DND-41 (cell line): ENCODE results near the gene RNF13.

Source experiments
- ATAC-seq: fragments of 200-7000 bp; cut with Tn5 transposase; 3 replicates; pipeline ENCODE4 v1.9.1; 2021; ENCODE audit warnings: low read depth; ENCODE audit not compliant: insufficient read depth
- DNase-seq: peaks from one replicate; pipeline ENCODE4 v3.0.0-alpha.2; 2020
- H2AFZ ChIP-seq: 2 replicates; pipeline ENCODE4 v1.6.0; 2012; ENCODE audit warnings: low read depth, low read length
- H3K27ac ChIP-seq: 2 replicates; pipeline ENCODE4 v1.5.1; 2012; ENCODE audit warnings: low read length, inconsistent platforms
- H3K27me3 ChIP-seq: fragments of 200-600 bp; sonication (generic); 2 replicates; pipeline ENCODE4 v1.6.0; 2012; ENCODE audit warnings: low read length, mild to moderate bottlenecking, inconsistent platforms; ENCODE audit not compliant: insufficient read depth, poor library complexity
- H3K36me3 ChIP-seq: 2 replicates; pipeline ENCODE4 v1.5.1; 2012; ENCODE audit warnings: low read length, inconsistent platforms; ENCODE audit not compliant: insufficient read depth
- H3K4me1 ChIP-seq: 2 replicates; pipeline ENCODE4 v1.5.1; 2012; ENCODE audit warnings: mild to moderate bottlenecking, low read length; ENCODE audit not compliant: insufficient read depth
- H3K4me2 ChIP-seq: 2 replicates; pipeline ENCODE4 v1.6.0; 2012; ENCODE audit warnings: mild to moderate bottlenecking, moderate library complexity, low read length, inconsistent platforms; ENCODE audit not compliant: insufficient read depth
- H3K4me3 ChIP-seq, 2 experiments: fragments of 200-600 bp in 1 of 2; shearing (Covaris generic) in 1 of 2; 2 replicates each; pipeline ENCODE4 v1.5.1; 2012 to 2016; ENCODE audit warnings: inconsistent platforms in 2 of 2, low read length in 2 of 2, mild to moderate bottlenecking in 2 of 2, low read depth in 1 of 2, moderate library complexity in 1 of 2
- H3K79me2 ChIP-seq: 2 replicates; pipeline ENCODE4 v1.6.0; 2012; ENCODE audit warnings: low read length, inconsistent platforms; ENCODE audit not compliant: insufficient read depth
- H3K9ac ChIP-seq: 2 replicates; pipeline ENCODE4 v1.6.0; 2012; ENCODE audit warnings: low read depth, mild to moderate bottlenecking, inconsistent platforms, low read length, moderate library complexity
- H3K9me3 ChIP-seq: 2 replicates; pipeline ENCODE4 v1.5.1; 2012; ENCODE audit warnings: low read length, moderate library complexity, mild to moderate bottlenecking, inconsistent platforms; ENCODE audit not compliant: insufficient read depth, severe bottlenecking
- H4K20me1 ChIP-seq: 2 replicates; pipeline ENCODE4 v1.6.0; 2012; ENCODE audit warnings: low read length; ENCODE audit not compliant: insufficient read depth
- CTCF ChIP-seq: IDR thresholded peaks from 2 replicates; pipeline ENCODE4 v1.5.1; 2012; ENCODE audit warnings: borderline replicate concordance, low read length, moderate library complexity, mild to moderate bottlenecking; ENCODE audit not compliant: poor library complexity, severe bottlenecking; ENCODE audit errors: extremely low read depth
- EZH2 ChIP-seq: IDR thresholded peaks from 3 replicates; pipeline ENCODE4 v1.6.1; 2012; ENCODE audit warnings: borderline replicate concordance, low read depth, mild to moderate bottlenecking, moderate library complexity, low read length, inconsistent platforms; ENCODE audit not compliant: severe bottlenecking

Gene RNF13

GRCh38 chr3:149792452-149793270, 20.4 kb upstream of the RNF13 start, which contains the start of gene ANKUB1:
Gene ANKUB1, minus strand, starts transcription at chr3:149792554. Its CDS starts 188 bp downstream, at chr3:149792366.
- Histone ChIP-seq H3K9me3 (no peaks in the 10 kb centered on the region), H3K79me2 (no peaks in the 10 kb centered on the region), H3K36me3 (no peaks in the 10 kb centered on the region), H3K4me1 (no peaks in the 10 kb centered on the region), H3K9ac (no peak within 1 kb of the TSS), H4K20me1 (no peaks in the 10 kb centered on the region), H3K27ac (no peak within 1 kb of the TSS), H3K27me3 (peaks cover 16% of the 10 kb centered on the region), H3K4me2 (no peak within 1 kb of the TSS), H3K4me3 (no peak within 1 kb of the TSS), H2AFZ (no peak within 1 kb of the TSS)
- ATAC-seq (no peak), DNase-seq (no peak)
- TF ChIP-seq CTCF, result no peak
- no peak for TF ChIP-seq EZH2

GRCh38 chr3:149796026-149796425, 17.0 kb upstream of the RNF13 start:
- no peak for ATAC-seq
- no peak for TF ChIP-seq EZH2
- TF ChIP-seq CTCF, result no peak
- Histone ChIP-seq H2AFZ (no peak overlapping the region), H4K20me1 (no peaks in the 10 kb centered on the region), H3K4me3 (no peak overlapping the region), H3K4me2 (no peak overlapping the region), H3K27me3 (peaks cover 11% of the 10 kb centered on the region), H3K79me2 (no peaks in the 10 kb centered on the region), H3K9ac (no peak overlapping the region), H3K36me3 (no peaks in the 10 kb centered on the region), H3K4me1 (no peaks in the 10 kb centered on the region), H3K9me3 (no peaks in the 10 kb centered on the region), H3K27ac (no peak overlapping the region)
- DNase-seq, result no peak

- H3K9ac ChIP-seq, result no peak overlapping the region
- no peak for DNase-seq
- H3K36me3 ChIP-seq, result no peaks in the 10 kb centered on the region
- no peaks in the 10 kb centered on the region for H4K20me1 ChIP-seq
- H3K9me3 ChIP-seq, result no peaks in the 10 kb centered on the region
- no peak overlapping the region for H3K27ac ChIP-seq
- no peak overlapping the region for H2AFZ ChIP-seq
- ATAC-seq, result no peak
- H3K4me2 ChIP-seq, result no peak overlapping the region
- H3K4me1 ChIP-seq, result no peaks in the 10 kb centered on the region
- peaks cover 8% of the 10 kb centered on the region for H3K27me3 ChIP-seq
- TF ChIP-seq CTCF (no peak), EZH2 (no peak)
- no peaks in the 10 kb centered on the region for H3K79me2 ChIP-seq
- H3K4me3 ChIP-seq, result no peak overlapping the region
These were observed 12.3 kb upstream of the RNF13 start for GRCh38 chr3:149800693-149801092.
